H1 (cell line): ENCODE measurements around the gene C21orf58. TPM values are rescaled to one million over a fixed set of nuclear protein-coding genes. Genes with fewer than 3 reads are reported as not detected.

Experiments used
- CTCF ChIA-PET: fragments of 300-600 bp; sonication (Branson Sonifier 250); formaldehyde crosslinking; loops from one replicate; lab custom pipeline; 2021; ENCODE audit not compliant: partially characterized antibody; lab: Charles Lee
- POLR2A ChIA-PET: fragments of 300-600 bp; sonication (Branson Sonifier 250); formaldehyde crosslinking; loops from one replicate; lab custom pipeline; 2021; ENCODE audit warnings: inconsistent platforms; ENCODE audit not compliant: partially characterized antibody; lab: Charles Lee
- DNase-seq, 2 experiments: peaks; one replicate each; pipeline versions ENCODE4 v3.0.0 to v3.0.0-alpha.2; 2010 to 2022; ENCODE audit warnings: low spot score in 2 of 2, low read depth in 1 of 2, mixed read lengths in 1 of 2
- FAIRE-seq: peaks from 2 replicates; lab custom pipeline; 2011; peaks lifted over from hg19 to GRCh38; lab: Jason Lieb, UNC
- H2AFZ ChIP-seq: 2 replicates; pipeline ENCODE4 v1.8.1; 2012; ENCODE audit warnings: low read length, inconsistent platforms
- H2AK5ac ChIP-seq: 2 replicates; pipeline ENCODE4 v1.6.1; 2013; ENCODE audit warnings: low read depth, low read length
- H2BK120ac ChIP-seq: replicated peaks from 2 replicates; pipeline ENCODE3; 2013; ENCODE audit warnings: low read depth, low read length, inconsistent platforms
- H2BK12ac ChIP-seq: 2 replicates; pipeline ENCODE4 v1.6.1; 2013; ENCODE audit warnings: low read depth, low read length
- H2BK15ac ChIP-seq: 2 replicates; pipeline ENCODE4 v1.6.1; 2013; ENCODE audit warnings: low read length
- H2BK20ac ChIP-seq: 2 replicates; pipeline ENCODE4 v1.6.1; 2013; ENCODE audit warnings: low read length
- H2BK5ac ChIP-seq: 2 replicates; pipeline ENCODE4 v1.6.1; 2013; ENCODE audit warnings: low read depth, low read length
- H3K14ac ChIP-seq: 2 replicates; pipeline ENCODE4 v1.6.1; 2013; ENCODE audit warnings: inconsistent platforms; ENCODE audit not compliant: insufficient read length
- H3K18ac ChIP-seq: 2 replicates; pipeline ENCODE4 v1.6.1; 2013; ENCODE audit warnings: low read length; ENCODE audit errors: extremely low read depth
- H3K23ac ChIP-seq: 2 replicates; pipeline ENCODE4 v1.6.1; 2013; ENCODE audit warnings: inconsistent platforms; ENCODE audit not compliant: insufficient read length
- H3K23me2 ChIP-seq: 2 replicates; pipeline ENCODE4 v1.6.1; 2013; ENCODE audit warnings: low read depth, low read length
- H3K27ac ChIP-seq: 2 replicates; pipeline ENCODE4 v1.6.1; 2011; ENCODE audit warnings: low read depth, low read length, inconsistent platforms
- H3K27me3 ChIP-seq, 4 experiments: replicated peaks in 1 of 4; 1 replicate in 1 of 4; 2 replicates in 3 of 4; pipeline versions ENCODE4 v1.6.1 to v1.8.1; 2011 to 2013; ENCODE audit warnings: low read length in 3 of 4, mild to moderate bottlenecking in 3 of 4, inconsistent platforms in 2 of 4, mixed read lengths in 2 of 4, moderate library complexity in 1 of 4; ENCODE audit not compliant: control insufficient read depth in 3 of 4, insufficient read depth in 3 of 4; ENCODE audit errors: extremely low read depth in 1 of 4
- H3K36me3 ChIP-seq, 4 experiments: 2 replicates each; pipeline versions ENCODE4 v1.6.1 to v1.8.1; 2011 to 2013; ENCODE audit warnings: mild to moderate bottlenecking in 4 of 4, low read length in 3 of 4, moderate library complexity in 2 of 4, control low read depth in 1 of 4, inconsistent platforms in 1 of 4; ENCODE audit not compliant: insufficient read depth in 4 of 4, control insufficient read depth in 2 of 4
- H3K4ac ChIP-seq: replicated peaks from 2 replicates; pipeline ENCODE3; 2013; ENCODE audit warnings: low read length, low read depth, mixed read lengths, inconsistent platforms; ENCODE audit not compliant: insufficient read length
- H3K4me1 ChIP-seq, 4 experiments: replicated peaks in 1 of 4; 1 replicate in 1 of 4; 2 replicates in 3 of 4; pipeline versions ENCODE4 v1.6.1 to v1.8.1; 2011 to 2013; ENCODE audit warnings: low read length in 3 of 4, inconsistent platforms in 2 of 4, mixed read lengths in 1 of 4; ENCODE audit not compliant: insufficient read depth in 4 of 4, control insufficient read depth in 3 of 4
- H3K4me2 ChIP-seq, 2 experiments: 2 replicates each; pipeline versions ENCODE4 v1.6.1 to v1.8.1; 2011 to 2013; ENCODE audit warnings: low read depth in 2 of 2, low read length in 2 of 2, control low read depth in 1 of 2, inconsistent platforms in 1 of 2, mild to moderate bottlenecking in 1 of 2; ENCODE audit not compliant: insufficient read depth in 1 of 2
- H3K4me3 ChIP-seq, 4 experiments: fragments of 200-600, 300-600 bp in 1 of 4; sonication (generic), shearing (Covaris generic), sonication (Bioruptor Twin) in 1 of 4; 2 replicates each; pipeline versions ENCODE4 v1.5.1 to v1.8.1; 2011 to 2016; ENCODE audit warnings: low read length in 4 of 4, low read depth in 3 of 4, control low read depth in 2 of 4, inconsistent platforms in 2 of 4, mild to moderate bottlenecking in 2 of 4, mixed read lengths in 1 of 4, moderate library complexity in 1 of 4; ENCODE audit not compliant: insufficient read depth in 2 of 4; ENCODE audit errors: extremely low read depth in 1 of 4
- H3K56ac ChIP-seq: replicated peaks from 2 replicates; pipeline ENCODE3; 2013; ENCODE audit warnings: low read depth, mild to moderate bottlenecking, mixed read lengths, low read length, inconsistent platforms; ENCODE audit not compliant: insufficient read length
- H3K79me1 ChIP-seq: 2 replicates; pipeline ENCODE4 v1.6.1; 2013; ENCODE audit warnings: low read depth, low read length, control low read depth
- H3K79me2 ChIP-seq, 2 experiments: 2 replicates each; pipeline versions ENCODE4 v1.6.1 to v1.8.1; 2012 to 2013; ENCODE audit warnings: low read length in 2 of 2, mild to moderate bottlenecking in 2 of 2, inconsistent platforms in 1 of 2; ENCODE audit not compliant: insufficient read depth in 2 of 2, control insufficient read depth in 1 of 2
- H3K9ac ChIP-seq, 4 experiments: replicated peaks in 1 of 4; 1 replicate in 1 of 4; 2 replicates in 3 of 4; pipeline versions ENCODE4 v1.6.1 to v1.8.1; 2011 to 2013; ENCODE audit warnings: low read depth in 3 of 4, low read length in 3 of 4, control low read depth in 2 of 4, mild to moderate bottlenecking in 2 of 4, moderate library complexity in 2 of 4, inconsistent platforms in 1 of 4; ENCODE audit errors: extremely low read depth in 1 of 4
- H3K9me3 ChIP-seq, 2 experiments: 2 replicates each; pipeline versions ENCODE4 v1.6.1 to v1.8.1; 2012 to 2013; ENCODE audit warnings: mild to moderate bottlenecking in 2 of 2, moderate library complexity in 2 of 2, control low read depth in 1 of 2, inconsistent platforms in 1 of 2, low read depth in 1 of 2, low read length in 1 of 2, mixed read lengths in 1 of 2; ENCODE audit not compliant: insufficient read depth in 2 of 2
- H4K20me1 ChIP-seq, 2 experiments: replicated peaks in 1 of 2; 2 replicates each; pipeline versions ENCODE3 to v1.8.1; 2011 to 2013; ENCODE audit warnings: inconsistent platforms in 2 of 2, low read length in 2 of 2, mild to moderate bottlenecking in 1 of 2; ENCODE audit not compliant: insufficient read depth in 2 of 2, control insufficient read depth in 1 of 2
- H4K5ac ChIP-seq: 2 replicates; pipeline ENCODE4 v1.6.1; 2013; ENCODE audit warnings: low read length, low read depth, mixed read lengths, inconsistent platforms; ENCODE audit not compliant: insufficient read length
- H4K8ac ChIP-seq: 2 replicates; pipeline ENCODE4 v1.8.0; 2013; ENCODE audit warnings: mild to moderate bottlenecking, moderate library complexity, low read length, inconsistent platforms; ENCODE audit not compliant: insufficient read depth; ENCODE audit errors: extremely low read depth
- H4K91ac ChIP-seq: replicated peaks from 2 replicates; pipeline ENCODE3; 2013; ENCODE audit warnings: low read length, mixed read lengths, inconsistent platforms; ENCODE audit not compliant: insufficient read length
- ASH2L ChIP-seq: fragments of 200-600, 300-600 bp; sonication (generic); IDR thresholded peaks from one replicate; pipeline ENCODE4 v1.7.1; 2017; ENCODE audit warnings: low read length
- CBX8 ChIP-seq: fragments of 300-800, 300-1000 bp; sonication (generic); IDR thresholded peaks from 2 replicates; pipeline ENCODE4 v1.7.1; 2016; ENCODE audit warnings: low read depth, low read length, borderline replicate concordance
- GTF2F1 ChIP-seq: IDR thresholded peaks from 2 replicates; pipeline ENCODE4 v1.6.1; 2012; ENCODE audit warnings: low read depth, low read length, improper control_type of control experiment, borderline replicate concordance
- KDM1A ChIP-seq: fragments of 200-600, 300-600 bp; sonication (generic); IDR thresholded peaks from 2 replicates; pipeline ENCODE4 v1.7.1; 2016; ENCODE audit warnings: mild to moderate bottlenecking, low read length, borderline replicate concordance
- NANOG ChIP-seq: IDR thresholded peaks from 2 replicates; pipeline ENCODE4 v1.6.1; 2011; ENCODE audit warnings: low read length, low read depth, mild to moderate bottlenecking, inconsistent platforms; ENCODE audit not compliant: insufficient read depth, poor library complexity, severe bottlenecking
- RFX5 ChIP-seq: IDR thresholded peaks from 2 replicates; pipeline ENCODE4 v1.6.1; 2011; ENCODE audit warnings: low read depth, low read length, improper control_type of control experiment, borderline replicate concordance
- SP2 ChIP-seq: IDR thresholded peaks from 2 replicates; pipeline ENCODE4 v1.6.1; 2012; ENCODE audit warnings: mild to moderate bottlenecking, low read length, inconsistent platforms
- WGBS, 2 experiments: shearing (Covaris generic) in 1 of 2; methylation state at CpG; one replicate each; pipeline versions ENCODE4 v1.1.6 to v1.1.7; 2013 to 2015; ENCODE audit warnings: low lambda C conversion rate in 2 of 2, mixed read lengths in 2 of 2, inconsistent platforms in 1 of 2, low coverage in 1 of 2, missing lambda C conversion rate in 1 of 2; ENCODE audit not compliant: insufficient replicate concordance in 2 of 2, insufficient coverage in 1 of 2, insufficient read length in 1 of 2; ENCODE audit errors: extremely low coverage in 1 of 2, missing lambda C conversion rate in 1 of 2; 5-methylcytosine and 5-hydroxymethylcytosine counted together
- polyA plus RNA-seq, 7 experiments: library from polyadenylated mRNA; depleted of rRNA in 3 of 7; stranded (reverse) in 5 of 7; unstranded in 2 of 7; fragments of >200 nt in 5 of 7; fragments of 200-250 nt in 2 of 7; gene quantifications; 1 replicate in 5 of 7; 2 replicates in 1 of 7; 4 replicates in 1 of 7; pipeline versions ENCODE4 v1.2.1 to v1.2.3, GENCODE V29; 2011 to 2013; ENCODE audit warnings: missing spikeins in 2 of 7, mixed read lengths in 2 of 7
- total RNA-seq: library from RNA; stranded (reverse); fragmentation: NEBNext Ultra II Directional; extraction: Animal tissue kit (Norgen Biotek cat#: 25700); gene quantifications from 2 replicates; pipeline ENCODE4 v1.2.1, GENCODE V29; 2021
- TF ChIP-seq, protein P1 (sequence below): IDR thresholded peaks from 2 replicates; pipeline ENCODE4 v1.6.1; 2012; ENCODE audit warnings: inconsistent platforms

Gene C21orf58
- total and polyA plus RNA-seq, 2 of the 8 experiments (the other 6 are each of a cell fraction or from before 2014, with no cell fraction given): 13.8 to 26.1 TPM

DNA sequence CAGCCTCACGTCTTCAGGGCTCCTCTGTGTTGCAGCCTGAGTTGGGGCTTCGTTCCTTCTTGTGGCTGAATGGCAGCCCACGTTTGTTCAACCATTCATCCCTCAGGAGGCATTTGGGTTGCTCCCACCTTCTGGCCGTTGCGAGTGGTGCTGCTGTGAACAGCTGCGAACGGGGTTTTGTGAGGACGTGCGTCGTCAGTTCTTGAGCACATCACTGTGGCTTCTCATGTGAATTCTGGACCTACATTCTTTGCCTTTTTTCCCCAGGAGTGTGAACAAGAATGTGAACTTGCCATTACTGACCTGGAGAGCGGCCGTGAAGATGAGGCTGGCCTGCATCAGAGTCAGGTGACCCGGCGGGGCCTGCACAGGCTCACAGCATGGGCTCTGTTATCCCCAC, 22.2 kb upstream of the C21orf58 start:
- ChIA-PET POLR2A (no interaction called here), CTCF (no interaction called here)
- peak overlapping the region; percentile 66; the same call in 1 of the 2 replicates for H2BK5ac ChIP-seq
- H4K5ac ChIP-seq: no peak overlapping the region
- no peak overlapping the region for H3K4me2 ChIP-seq
- H2BK120ac ChIP-seq: no peak overlapping the region
- no peak overlapping the region for H4K8ac ChIP-seq
- H2AFZ ChIP-seq: no peak overlapping the region
- H3K4me3 ChIP-seq: no peak overlapping the region
- H3K36me3 ChIP-seq: peaks cover 17 to 38% (median 26%) of the 10 kb centered on the region in 4 experiments; a peak in 7 of 8 replicates
- peaks cover 0 to 22% of the 10 kb centered on the region in 2 experiments; a peak in 2 of 4 replicates for H3K79me2 ChIP-seq
- H3K27me3 ChIP-seq: no peaks in the 10 kb centered on the region
- no peak overlapping the region for H3K18ac ChIP-seq
- H3K9me3 ChIP-seq: no peaks in the 10 kb centered on the region
- no peak overlapping the region for H3K9ac ChIP-seq
- no peak overlapping the region for H3K56ac ChIP-seq
- no peak overlapping the region for H2BK15ac ChIP-seq
- no peak overlapping the region for H2BK20ac ChIP-seq
- no peak overlapping the region for H4K91ac ChIP-seq
- H3K4ac ChIP-seq: no peak overlapping the region
- no peaks in the 10 kb centered on the region for H3K4me1 ChIP-seq
- FAIRE-seq (no peak), DNase-seq (no peak)
- H2AK5ac ChIP-seq: no peak overlapping the region
- no peak overlapping the region for H3K27ac ChIP-seq
- peaks cover 6% of the 10 kb centered on the region for H3K79me1 ChIP-seq
- H3K23ac ChIP-seq: no peak overlapping the region
- WGBS, 2 experiments: 89% methylated on average over 14 of the region's 14 CpGs; no CpG with 5 or more reads in 1 of the 2 experiments
- no peaks in the 10 kb centered on the region for H3K23me2 ChIP-seq
- no peak overlapping the region for H3K14ac ChIP-seq
- no peak overlapping the region for H2BK12ac ChIP-seq
- H4K20me1 ChIP-seq: peaks cover 7 to 9% of the 10 kb centered on the region in 2 experiments
- TF ChIP-seq, protein P1, sequence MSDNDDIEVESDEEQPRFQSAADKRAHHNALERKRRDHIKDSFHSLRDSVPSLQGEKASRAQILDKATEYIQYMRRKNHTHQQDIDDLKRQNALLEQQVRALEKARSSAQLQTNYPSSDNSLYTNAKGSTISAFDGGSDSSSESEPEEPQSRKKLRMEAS: no peak
- TF ChIP-seq SP2 (no peak), GTF2F1 (no peak), RFX5 (no peak), KDM1A (no peak), NANOG (no peak), ASH2L (no peak), CBX8 (no peak)
